SKM-1 (cell line): ENCODE data around the gene PTPN4.

Source experiments
- DNase-seq: peaks from one replicate; lab custom pipeline; 2025; ENCODE audit not compliant: unreplicated experiment; lab: John Stamatoyannopoulos, UW

Gene PTPN4, protein sequence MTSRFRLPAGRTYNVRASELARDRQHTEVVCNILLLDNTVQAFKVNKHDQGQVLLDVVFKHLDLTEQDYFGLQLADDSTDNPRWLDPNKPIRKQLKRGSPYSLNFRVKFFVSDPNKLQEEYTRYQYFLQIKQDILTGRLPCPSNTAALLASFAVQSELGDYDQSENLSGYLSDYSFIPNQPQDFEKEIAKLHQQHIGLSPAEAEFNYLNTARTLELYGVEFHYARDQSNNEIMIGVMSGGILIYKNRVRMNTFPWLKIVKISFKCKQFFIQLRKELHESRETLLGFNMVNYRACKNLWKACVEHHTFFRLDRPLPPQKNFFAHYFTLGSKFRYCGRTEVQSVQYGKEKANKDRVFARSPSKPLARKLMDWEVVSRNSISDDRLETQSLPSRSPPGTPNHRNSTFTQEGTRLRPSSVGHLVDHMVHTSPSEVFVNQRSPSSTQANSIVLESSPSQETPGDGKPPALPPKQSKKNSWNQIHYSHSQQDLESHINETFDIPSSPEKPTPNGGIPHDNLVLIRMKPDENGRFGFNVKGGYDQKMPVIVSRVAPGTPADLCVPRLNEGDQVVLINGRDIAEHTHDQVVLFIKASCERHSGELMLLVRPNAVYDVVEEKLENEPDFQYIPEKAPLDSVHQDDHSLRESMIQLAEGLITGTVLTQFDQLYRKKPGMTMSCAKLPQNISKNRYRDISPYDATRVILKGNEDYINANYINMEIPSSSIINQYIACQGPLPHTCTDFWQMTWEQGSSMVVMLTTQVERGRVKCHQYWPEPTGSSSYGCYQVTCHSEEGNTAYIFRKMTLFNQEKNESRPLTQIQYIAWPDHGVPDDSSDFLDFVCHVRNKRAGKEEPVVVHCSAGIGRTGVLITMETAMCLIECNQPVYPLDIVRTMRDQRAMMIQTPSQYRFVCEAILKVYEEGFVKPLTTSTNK

DNA sequence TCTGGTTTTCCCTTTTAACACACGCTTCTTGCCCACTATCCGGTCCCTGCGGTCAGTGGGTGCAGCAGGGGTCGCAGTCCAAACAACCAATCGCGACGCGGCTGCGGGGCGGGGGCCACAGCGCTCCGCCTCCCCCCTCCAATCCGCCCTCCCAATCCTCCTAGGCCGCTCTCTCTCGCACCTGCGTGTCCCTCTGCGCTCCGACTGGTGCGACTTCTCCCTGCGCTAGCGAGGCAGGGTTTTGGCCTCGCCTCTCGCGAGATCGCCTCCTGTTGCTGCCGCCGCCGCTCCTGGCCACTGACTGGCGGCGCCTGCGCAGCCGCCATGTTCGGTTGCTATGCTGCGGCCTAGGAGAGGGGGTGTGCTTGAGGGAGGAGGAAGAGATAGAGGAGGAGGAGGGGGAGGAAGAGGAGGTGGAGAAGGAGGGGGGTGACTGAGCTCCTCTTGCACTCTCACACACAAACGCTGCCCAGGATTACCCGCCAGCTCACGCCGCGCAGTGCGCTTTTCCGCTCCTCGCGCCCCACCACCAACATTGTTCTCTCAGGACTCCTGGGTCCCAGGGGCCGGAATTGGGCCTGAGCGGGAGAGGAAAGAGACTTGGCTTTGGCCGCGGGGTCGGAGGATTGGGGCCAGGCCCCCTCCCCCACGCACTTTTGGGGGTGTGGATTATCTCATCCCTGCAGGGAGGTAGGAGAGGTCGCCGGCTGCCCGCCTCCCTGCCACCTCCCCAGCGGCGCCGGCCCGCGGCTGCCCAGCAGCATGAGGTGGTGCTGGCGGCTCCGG, at the start of gene PTPN4:
Gene PTPN4 (plus strand): TSS at position 472 of the 786 bp plus-strand sequence. CDS start 49,932 bp downstream, outside the sequence.
- DNase-seq: peak; percentile 97

DNA sequence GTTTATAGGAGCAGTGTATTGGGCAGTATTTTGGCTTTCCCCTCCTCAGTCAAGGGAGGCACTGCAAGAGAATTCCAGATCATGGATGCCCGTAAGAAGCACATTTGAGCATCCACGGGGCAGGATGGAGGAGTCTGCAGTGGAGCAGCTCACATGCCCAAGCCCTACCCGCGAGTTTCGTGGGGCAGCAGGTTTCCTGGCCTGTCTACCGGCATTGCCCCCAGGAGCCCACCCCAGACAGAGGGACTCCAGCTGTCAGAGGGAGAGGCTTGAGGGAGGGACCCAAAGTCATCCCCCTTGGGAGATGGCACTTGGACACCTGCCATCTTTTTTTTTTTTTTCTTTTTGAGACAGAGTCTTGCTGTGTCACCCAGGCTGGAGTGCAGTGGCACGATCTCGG, 49.4 kb upstream of the PTPN4 start:
- no peak for DNase-seq

DNA sequence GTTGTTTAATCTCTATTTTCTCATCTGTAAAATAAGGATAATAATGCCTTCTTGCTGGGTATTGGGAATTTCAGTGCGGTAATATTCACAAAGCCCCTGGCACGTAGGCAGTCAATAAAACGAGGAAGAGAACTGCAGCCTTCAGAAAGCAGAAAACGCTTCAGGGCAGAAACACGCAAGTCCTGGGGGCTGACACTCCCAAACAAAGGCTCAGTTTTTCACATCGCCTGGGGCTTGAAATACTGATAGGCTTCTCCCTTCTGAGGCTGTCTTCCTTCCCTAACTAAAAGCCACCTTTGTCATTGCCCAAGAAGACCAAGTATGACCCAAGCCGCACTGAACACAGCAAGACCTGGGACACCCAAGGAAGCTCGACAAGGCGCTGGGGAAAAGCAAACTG, 48.4 kb upstream of the PTPN4 start:
- DNase-seq: no peak

DNA sequence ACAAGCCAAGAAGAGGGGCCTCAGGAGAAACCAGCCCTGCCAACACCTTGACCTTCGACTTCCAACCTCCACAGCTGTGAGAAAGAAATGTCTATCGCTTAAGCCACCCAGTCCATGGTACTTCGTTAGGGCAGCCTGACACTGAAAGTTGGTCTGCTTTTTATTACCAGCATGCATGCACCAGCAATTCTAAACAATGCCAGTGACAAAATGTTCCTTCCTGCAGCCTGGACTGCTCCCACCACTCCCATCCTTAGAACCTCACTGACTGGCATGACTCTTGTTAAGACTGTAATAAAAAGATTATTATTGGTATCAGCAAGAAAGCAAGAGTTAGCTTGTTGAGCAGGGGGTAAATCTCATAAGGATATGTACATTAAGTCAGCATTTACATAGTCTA, 47.2 kb upstream of the PTPN4 start:
- DNase-seq: no peak

DNA sequence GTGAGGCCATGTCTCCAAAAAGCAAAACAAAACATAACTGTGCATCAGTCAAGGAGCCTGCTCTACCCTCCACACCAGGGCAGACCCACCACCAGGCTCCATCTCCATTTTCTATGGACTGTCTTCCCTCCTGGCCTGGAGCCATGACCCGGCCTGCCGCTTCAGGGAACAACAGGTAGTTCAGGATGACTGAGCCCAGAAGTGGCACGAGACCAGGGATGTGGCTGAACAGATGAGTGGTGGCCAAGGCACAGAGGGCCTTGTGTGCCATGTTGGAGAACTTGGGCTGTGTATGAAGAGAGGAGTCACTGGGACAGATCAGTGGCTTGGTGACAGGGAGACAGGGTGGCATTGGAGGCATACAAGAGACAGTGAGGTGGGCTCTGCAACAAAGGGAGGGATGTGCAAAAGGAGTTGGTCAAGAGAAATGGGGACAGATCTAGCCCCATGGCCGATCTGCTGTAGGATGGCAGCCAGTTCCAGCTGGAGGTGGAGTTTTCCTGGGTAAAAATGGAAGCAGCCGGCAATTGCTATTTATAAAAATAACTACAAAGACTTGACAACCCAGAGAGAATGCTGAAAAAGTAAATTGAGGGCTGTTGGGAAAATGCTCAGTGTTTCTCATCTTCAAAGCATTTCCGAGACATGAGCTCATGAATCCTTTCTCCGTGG, 45.8 kb upstream of the PTPN4 start:
- DNase-seq: no peak

DNA sequence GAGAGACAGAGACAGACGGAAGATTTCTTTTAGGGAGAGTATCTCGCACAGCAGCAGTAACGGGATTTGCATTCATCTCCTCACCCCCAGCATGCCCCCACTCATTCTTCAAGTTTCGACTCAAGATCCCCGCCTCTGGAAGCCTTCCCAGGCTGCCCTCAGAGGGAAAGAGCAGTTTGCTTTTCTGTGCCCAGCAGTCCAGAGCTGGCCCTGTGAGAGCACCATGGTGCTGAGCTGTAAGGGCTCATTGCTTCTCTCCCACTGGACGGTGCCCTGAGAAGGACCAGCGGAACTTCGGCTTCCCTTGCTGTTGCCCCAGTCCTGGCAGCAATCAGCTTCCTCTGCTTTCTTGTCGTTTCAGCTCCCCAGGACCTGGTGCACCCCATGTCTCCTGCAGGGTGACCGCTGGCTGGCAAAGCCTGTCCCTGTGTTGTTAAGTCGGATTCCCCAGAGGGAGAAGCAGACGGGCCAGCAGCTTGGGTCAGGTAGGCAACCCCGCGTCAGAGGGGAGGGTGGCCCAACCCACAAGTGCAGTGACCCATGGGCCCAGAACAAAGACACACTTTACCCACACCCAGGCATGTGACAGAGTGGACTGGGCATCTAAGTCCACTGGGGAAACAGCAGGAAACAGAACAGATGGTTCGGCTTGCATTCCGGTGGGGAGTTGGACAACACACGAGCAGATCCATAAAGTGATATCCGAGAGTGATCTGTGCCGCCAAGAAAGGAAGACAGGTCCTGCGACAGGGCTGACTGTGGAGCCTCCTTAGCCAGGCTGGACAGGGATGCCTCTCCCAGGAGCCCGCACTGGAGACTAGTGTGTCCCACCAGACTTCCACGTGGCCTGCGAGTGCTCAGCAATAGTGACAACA, 44.1 kb upstream of the PTPN4 start:
- no peak for DNase-seq

DNA sequence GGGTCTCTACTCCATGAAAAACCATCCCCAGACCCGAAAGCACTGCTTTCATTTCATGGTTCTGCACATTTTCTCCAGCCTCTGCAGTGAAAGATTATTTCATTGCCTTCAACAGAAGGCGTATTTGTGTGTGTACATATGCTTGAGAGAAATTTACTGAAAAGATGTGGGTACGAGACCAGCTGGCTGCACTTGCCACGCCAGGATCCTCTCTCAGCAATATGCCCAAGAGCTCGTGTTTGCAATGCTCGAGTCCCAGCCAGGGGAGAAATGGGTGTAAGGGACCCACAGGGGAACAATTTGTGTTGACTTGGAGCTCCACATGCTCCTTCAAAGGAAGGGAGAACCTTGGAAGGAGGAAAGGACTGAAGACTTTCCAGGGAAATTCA, 43.4 kb upstream of the PTPN4 start:
- DNase-seq: no peak

DNA sequence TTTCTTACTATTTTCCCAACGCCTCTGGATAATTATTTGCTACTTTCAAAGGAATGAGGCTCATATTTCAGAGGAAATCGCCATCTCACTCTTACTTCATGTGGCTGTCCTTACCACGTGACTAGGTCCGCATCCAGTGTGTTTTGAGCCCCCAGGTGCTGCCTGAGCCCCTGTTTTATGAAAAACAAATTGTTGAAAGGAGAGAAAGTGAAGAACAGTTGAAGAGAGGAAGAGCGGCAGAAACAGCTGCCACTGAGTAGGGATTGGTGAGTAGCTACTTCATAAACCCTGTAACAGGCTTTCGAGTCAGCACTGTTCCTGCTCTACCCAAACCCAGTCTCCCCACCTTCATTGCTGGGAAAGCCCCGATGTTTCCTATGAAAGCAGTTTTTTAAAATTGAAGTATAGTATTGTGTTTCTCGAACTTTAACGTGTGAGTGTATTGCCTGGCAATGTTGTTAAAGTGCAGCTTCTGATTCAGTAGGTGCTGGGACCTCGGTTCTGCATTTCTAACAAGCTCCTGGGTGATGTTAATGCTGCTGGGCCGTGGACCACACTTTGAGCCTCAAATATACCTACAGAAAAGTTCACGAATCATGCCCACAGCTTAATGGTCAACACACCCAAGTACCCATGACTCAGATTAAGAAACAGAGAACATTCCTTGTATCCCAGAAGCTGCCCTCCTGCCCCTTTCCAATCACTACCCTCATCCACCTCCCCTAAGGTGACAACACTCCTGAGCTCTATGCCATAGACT, 41.0 kb upstream of the PTPN4 start:
- DNase-seq: no peak

DNA sequence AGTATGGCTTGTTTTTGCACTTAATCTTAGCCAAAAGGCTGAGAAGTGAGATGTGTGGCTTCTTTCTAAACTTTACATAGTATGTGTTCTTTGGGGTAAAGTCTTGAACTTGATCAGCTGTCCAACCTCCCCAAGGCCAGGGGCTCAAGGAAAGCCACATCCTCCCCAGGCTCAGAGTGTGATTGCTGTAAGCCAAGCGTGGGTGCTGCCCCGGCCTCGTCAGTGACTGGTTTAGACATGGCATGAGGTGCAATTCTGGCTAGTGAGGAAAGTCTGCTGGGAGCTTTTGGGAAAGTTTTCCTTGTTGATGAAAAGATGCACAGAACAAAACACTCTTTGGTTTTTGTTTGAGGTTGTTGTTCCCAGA, 40.5 kb upstream of the PTPN4 start:
- DNase-seq: no peak

DNA sequence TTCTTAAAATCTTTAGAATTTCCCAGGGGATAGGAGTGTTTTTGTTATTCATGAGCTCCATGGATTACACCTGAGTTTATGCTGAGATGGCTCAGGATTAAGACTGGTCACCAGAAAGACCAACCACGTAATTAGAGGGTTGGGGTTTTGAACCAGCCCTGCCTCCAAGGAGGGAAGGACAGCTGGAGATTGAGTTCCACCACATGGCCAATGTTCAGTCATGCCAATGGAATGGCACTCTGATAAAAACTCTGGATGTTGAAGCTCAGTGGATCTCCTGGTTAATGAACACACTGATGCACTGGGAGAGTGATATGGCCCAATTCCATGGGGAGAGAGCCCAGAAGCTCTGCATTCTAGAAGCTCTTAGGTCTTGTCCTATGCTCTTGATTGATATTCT, 38.7 kb upstream of the PTPN4 start:
- no peak for DNase-seq

DNA sequence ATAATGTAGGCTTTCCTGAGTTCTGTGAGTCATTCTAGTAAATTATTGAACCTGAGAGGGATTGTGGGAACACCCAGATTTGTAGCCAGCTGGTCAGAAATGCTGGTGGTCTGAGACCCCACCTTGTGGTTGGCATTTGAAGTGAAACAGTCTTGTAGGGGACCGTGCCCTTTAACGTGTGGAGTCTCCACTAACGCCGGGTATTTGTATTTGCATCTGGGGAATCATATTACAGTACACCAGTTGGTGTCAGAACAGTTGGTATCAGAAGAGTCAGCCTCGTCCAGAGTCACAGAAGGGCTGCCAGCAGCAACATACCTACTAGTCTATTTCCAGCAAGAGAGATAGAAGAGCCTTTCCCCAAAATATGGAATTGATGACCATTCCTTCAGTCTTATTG, 38.3 kb upstream of the PTPN4 start:
- DNase-seq: no peak

DNA sequence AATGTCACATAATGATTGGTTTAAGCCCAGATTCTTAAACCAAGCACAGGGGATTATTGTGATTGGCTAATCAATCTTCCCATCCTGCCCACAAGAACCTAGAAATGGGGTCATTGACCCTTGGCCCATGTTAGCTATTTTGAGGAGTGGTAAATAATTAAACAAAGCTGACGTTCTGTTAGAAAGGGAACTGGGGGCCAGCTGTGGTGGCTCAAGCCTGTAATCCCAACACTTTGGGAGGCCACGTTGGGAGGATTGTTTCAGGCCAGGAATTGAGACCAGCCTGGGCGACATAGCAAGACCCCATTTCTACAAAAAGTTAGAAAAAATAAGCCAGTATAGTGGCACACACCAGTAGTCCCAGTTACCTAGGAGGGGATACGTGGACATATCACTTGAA, 37.8 kb upstream of the PTPN4 start:
- no peak for DNase-seq

DNA sequence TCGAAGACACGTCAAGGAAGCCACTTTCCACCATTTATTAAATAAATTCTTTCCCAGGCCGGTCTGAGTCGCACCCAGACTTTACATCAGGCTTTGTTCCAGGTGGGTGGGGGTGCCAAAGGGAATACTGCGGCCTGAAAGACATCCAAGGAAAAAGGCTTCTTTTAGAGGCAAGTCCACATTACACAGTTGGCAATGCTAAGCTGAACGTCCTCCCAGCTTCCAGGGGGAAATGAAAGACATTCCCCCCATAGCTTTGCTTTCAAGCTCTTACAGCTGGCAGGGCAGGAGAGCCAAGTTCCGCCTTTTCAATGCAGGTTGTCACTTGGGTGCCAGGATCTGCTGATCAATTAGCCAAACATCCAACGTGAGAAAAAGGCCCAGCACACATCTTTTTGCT, 36.5 kb upstream of the PTPN4 start:
- no peak for DNase-seq

DNA sequence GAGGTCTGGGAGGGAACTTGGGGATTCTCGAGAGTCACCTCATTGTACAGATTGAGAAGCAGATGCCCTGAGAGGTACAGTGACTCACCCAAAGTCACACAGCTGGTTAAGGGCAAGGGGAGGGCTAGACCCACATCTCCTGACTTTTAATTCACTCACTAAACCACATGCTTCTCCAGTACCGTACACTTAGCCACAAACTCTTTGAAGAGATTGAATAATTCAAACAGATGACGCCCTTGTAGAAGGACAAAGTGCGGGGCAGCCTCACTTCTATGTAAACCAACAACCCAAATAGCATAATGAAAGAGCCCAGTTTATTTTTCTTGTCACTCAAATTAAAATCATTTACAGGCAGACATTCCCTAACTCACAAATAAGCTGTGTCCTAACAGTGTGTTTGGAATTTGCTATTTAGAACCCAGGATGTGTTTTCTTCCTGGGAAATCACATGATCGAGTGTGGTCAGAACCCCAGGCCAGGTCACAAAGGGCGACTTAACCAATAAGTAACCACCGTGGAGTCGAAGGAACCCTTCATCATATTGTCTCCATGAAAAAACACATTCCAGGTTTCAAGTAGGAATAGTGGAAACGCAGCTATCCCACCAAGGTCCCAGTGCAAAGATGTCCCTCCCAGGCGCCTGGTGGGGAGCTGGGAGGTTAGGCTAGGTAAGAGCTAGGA, 35.8 kb upstream of the PTPN4 start:
- DNase-seq: no peak

DNA sequence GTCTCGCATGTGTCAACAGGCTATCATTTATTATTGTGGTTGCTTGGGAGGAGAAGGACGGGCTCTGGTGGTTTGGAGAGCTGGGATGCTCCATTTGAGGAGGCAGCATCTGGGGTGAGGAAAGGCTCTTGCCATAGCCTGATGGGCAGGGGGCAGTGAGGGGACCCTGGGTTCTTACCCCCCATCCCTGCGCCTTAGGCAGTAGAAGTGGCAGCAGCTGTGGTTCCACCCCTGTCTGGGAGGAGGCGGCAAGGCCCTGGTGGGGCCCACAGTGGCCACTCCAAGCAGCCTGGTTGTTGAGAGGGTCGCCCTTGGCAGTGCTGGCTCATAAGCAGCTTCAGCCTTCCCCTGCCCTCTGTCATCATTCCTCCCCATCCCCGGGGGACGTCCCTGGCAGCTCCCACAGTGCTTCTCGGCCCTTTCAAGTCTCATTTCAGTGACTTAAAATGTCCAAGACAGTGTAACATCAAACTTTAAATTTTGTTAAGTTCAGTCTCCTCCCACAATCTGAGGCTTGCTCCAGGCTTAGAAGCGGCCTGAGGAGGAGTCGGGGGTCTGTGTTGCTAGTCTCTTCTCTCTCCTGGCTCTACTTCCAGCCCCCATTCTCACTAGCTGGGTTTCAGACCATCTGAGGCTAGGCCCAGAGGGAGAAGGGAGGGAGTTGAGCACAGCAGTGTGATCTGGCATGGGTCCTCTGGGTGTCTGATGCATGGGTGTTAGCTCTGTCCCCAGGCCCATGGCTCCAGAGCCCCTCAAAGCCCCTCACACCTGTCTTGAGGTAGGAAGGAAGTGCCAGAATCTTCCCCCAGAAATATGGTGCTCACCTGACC, 34.9 kb upstream of the PTPN4 start:
- no peak for DNase-seq

DNA sequence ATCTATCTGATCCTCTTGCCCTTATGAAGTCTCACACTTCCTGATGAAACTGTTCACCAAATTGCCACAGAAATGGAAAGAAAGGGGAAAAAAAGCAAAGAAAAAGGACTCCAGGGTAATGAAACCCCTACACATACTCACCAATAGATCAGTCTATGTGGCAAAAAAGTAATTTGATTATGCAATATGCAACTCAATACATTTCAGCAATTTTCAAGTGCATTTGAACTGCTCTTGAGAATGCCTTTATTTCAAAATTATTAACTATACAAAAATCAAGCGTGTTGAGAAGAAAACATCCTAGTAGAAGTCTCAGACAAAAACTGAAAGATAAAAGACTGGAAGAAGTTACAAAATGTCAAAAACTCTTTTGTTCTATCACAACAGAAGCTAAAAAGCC, 32.2 kb upstream of the PTPN4 start:
- DNase-seq: no peak

DNA sequence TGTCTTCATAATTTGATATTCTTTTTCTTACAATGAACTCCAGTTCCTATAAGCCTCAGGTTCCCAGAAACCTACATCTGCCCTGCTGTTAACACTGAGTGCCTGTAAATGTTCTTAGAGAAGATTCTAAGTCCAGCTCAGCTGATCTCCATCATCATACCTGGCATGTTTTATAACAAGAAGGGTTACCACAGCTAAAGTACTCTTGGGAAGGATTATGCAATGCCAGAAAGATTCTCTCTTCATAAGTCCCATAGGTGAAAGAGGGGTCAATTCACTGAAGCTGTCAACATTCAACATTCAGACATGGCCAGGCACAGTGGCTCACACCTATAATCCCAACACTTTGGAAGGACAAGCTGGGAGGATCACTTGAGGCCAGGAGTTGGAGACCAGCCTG, 31.3 kb upstream of the PTPN4 start:
- DNase-seq: no peak

DNA sequence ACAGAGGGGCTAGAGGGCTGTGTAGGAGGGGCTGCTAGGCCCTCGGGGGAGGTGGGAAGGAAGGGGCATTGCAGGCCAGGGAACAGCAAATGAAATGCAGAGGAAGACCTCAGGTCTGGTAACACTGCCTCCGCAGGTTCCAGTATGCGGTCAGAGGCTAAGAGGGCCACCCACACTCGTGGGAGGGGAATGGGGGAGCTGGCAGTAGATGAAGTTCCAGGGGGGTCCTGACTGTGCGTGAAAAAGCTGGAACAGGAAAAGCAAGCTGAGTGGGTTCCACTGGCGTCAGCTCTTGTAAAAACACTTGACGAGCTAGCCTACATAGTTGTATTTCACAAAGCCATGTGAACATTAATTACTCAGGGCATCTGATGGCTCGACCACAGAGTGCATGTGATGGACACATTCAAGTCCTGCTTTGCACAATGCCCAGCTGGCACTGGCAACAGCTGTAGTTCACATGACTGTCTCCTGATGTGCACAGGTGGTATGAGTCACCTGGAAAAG, 29.0 kb upstream of the PTPN4 start:
- no peak for DNase-seq
